Glutamatergic neuron (in vitro differentiated cells): ENCODE measurements around the gene TP53I11. TPM values are rescaled to one million over a fixed set of nuclear protein-coding genes. Genes with fewer than 3 reads are reported as not detected.

Experiments used
- DNase-seq: peaks from one replicate; pipeline ENCODE4 v3.0.0; 2022
- H3K27ac Mint-ChIP-seq: one replicate; pipeline ENCODE4 v1.8.0; 2020; ENCODE audit warnings: mild to moderate bottlenecking, mixed read lengths, inconsistent platforms; ENCODE audit not compliant: unreplicated experiment
- H3K27me3 Mint-ChIP-seq: one replicate; pipeline ENCODE4 v1.8.0; 2020; ENCODE audit warnings: mild to moderate bottlenecking, moderate library complexity, mixed read lengths, inconsistent platforms; ENCODE audit not compliant: unreplicated experiment
- H3K36me3 Mint-ChIP-seq: one replicate; pipeline ENCODE4 v1.8.0; 2020; ENCODE audit warnings: mild to moderate bottlenecking, mixed read lengths, inconsistent platforms; ENCODE audit not compliant: unreplicated experiment
- H3K4me1 Mint-ChIP-seq: one replicate; pipeline ENCODE4 v1.8.0; 2020; ENCODE audit warnings: mild to moderate bottlenecking, low read depth, mixed read lengths, inconsistent platforms; ENCODE audit not compliant: unreplicated experiment
- H3K4me3 Mint-ChIP-seq: one replicate; pipeline ENCODE4 v1.8.0; 2020; ENCODE audit warnings: mild to moderate bottlenecking, mixed read lengths, inconsistent platforms; ENCODE audit not compliant: unreplicated experiment
- H3K9me3 Mint-ChIP-seq: one replicate; pipeline ENCODE4 v1.8.0; 2020; ENCODE audit warnings: mild to moderate bottlenecking, moderate library complexity, mixed read lengths, inconsistent platforms; ENCODE audit not compliant: unreplicated experiment
- CTCF ChIP-seq: fragments of 200-600 bp; sonication (generic); IDR thresholded peaks from one replicate; pipeline ENCODE4 v1.5.0; 2021; ENCODE audit not compliant: partially characterized antibody, unreplicated experiment
- total RNA-seq: library from RNA; stranded (reverse); fragmentation: NEBNext Ultra II Directional; extraction: Animal tissue kit (Norgen Biotek cat#: 25700); gene quantifications from one replicate; pipeline ENCODE4 v1.2.1, GENCODE V29; 2021; ENCODE audit not compliant: unreplicated experiment

TP53I11 gene
- total RNA-seq, 1 donor from 2014 or later, result 420 TPM

DNA sequence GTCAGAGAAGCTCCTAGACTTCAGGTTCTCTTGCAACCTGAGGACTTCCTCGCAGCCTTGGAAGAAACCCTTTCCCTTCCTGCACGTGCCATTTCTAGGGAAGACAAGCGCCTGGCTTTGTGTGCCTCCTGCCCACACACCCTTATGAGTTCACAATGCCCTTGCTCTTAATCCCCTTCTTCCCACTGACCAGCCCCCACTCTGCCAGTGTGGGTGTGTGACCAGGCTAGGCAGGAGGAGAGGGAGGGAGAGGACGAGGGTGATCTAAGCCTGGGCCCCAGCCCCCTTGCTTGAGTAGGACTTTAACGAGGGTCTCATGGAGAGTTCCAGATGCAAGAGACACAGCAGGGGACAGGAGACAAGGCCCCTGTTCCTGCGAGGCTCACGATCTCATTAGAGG, 30.2 kb downstream of the TP53I11 start:
- no peak for DNase-seq
- H3K36me3 Mint-ChIP-seq, result no peaks in the 10 kb centered on the region
- no peak for TF ChIP-seq CTCF
- no peak overlapping the region for H3K4me3 Mint-ChIP-seq
- peaks cover 7% of the 10 kb centered on the region for H3K4me1 Mint-ChIP-seq
- H3K27ac Mint-ChIP-seq, result no peak overlapping the region
- H3K9me3 Mint-ChIP-seq, result peaks cover 5% of the 10 kb centered on the region
- H3K27me3 Mint-ChIP-seq, result peaks cover 8% of the 10 kb centered on the region

GRCh38 chr11:44917741-44918140, 32.9 kb downstream of the TP53I11 start:
- DNase-seq, result no peak
- H3K36me3 Mint-ChIP-seq, result no peaks in the 10 kb centered on the region
- H3K4me3 Mint-ChIP-seq, result no peak overlapping the region
- H3K27ac Mint-ChIP-seq, result no peak overlapping the region
- H3K4me1 Mint-ChIP-seq, result peaks cover 9% of the 10 kb centered on the region
- peaks cover 8% of the 10 kb centered on the region for H3K27me3 Mint-ChIP-seq
- TF ChIP-seq CTCF, result no peak
- peaks cover 3% of the 10 kb centered on the region for H3K9me3 Mint-ChIP-seq

- DNase-seq, result no peak
- H3K27ac Mint-ChIP-seq, result no peak overlapping the region
- H3K4me3 Mint-ChIP-seq, result no peak overlapping the region
- H3K36me3 Mint-ChIP-seq, result no peaks in the 10 kb centered on the region
- peaks cover 4% of the 10 kb centered on the region for H3K9me3 Mint-ChIP-seq
- peaks cover 7% of the 10 kb centered on the region for H3K27me3 Mint-ChIP-seq
- peaks cover 17% of the 10 kb centered on the region for H3K4me1 Mint-ChIP-seq
- no peak for TF ChIP-seq CTCF
Measured at GRCh38 chr11:44916801-44917385, 33.8 kb downstream of the TP53I11 start.

GRCh38 chr11:44916331-44916730, 34.4 kb downstream of the TP53I11 start:
- H3K36me3 Mint-ChIP-seq, result no peaks in the 10 kb centered on the region
- H3K27me3 Mint-ChIP-seq, result peaks cover 6% of the 10 kb centered on the region
- no peak overlapping the region for H3K4me3 Mint-ChIP-seq
- no peak for DNase-seq
- no peak overlapping the region for H3K27ac Mint-ChIP-seq
- peaks cover 4% of the 10 kb centered on the region for H3K9me3 Mint-ChIP-seq
- peaks cover 19% of the 10 kb centered on the region for H3K4me1 Mint-ChIP-seq
- TF ChIP-seq CTCF, result no peak

DNA sequence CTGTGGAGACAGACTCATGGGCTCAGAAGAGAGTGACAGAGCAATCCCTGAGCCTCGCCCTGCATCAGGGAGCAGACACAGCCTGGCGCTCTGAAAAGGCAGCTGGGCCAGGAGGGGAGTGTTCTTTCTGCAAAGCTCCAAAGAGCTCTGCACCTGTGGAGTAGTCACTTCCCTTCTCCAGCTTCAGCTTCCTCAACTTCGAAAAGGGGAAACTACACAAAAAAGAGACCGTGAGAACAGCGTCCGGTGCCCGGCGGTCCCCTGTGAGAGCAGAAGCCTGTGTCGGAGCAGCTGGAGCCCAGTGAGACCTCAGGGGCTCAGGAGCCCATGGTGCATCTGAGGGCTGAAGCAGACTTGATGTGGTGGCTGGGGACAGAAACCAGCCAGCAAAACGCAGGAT, 35.1 kb downstream of the TP53I11 start:
- Mint-ChIP-seq H3K27ac (no peak overlapping the region), H3K36me3 (no peaks in the 10 kb centered on the region), H3K9me3 (peaks cover 4% of the 10 kb centered on the region), H3K27me3 (peaks cover 6% of the 10 kb centered on the region), H3K4me3 (no peak overlapping the region), H3K4me1 (peaks cover 25% of the 10 kb centered on the region)
- DNase-seq, result no peak
- no peak for TF ChIP-seq CTCF
